HT-29 (cell line): ENCODE results near the gene SRSF4. TPM values are rescaled to one million over a fixed set of nuclear protein-coding genes. Genes with fewer than 3 reads are reported as not detected.
"Not testable (repeated sequence)": the region's sequence is repeated elsewhere in the genome, so short reads cannot be mapped to it uniquely, and the experiment has no call there.

Experiments
- DNase-seq: peaks from one replicate; pipeline ENCODE4 v3.0.0-alpha.2; 2015; ENCODE audit warnings: low spot score
- total RNA-seq: library from RNA; depleted of rRNA; stranded (reverse); fragments of >200 nt; shearing (Covaris generic); gene quantifications from 2 replicates; pipeline ENCODE4 v1.2.3, GENCODE V29; 2014; rRNA removed

SRSF4 gene
- total RNA-seq: 36.2 and 51.3 TPM in 2 replicates

DNA sequence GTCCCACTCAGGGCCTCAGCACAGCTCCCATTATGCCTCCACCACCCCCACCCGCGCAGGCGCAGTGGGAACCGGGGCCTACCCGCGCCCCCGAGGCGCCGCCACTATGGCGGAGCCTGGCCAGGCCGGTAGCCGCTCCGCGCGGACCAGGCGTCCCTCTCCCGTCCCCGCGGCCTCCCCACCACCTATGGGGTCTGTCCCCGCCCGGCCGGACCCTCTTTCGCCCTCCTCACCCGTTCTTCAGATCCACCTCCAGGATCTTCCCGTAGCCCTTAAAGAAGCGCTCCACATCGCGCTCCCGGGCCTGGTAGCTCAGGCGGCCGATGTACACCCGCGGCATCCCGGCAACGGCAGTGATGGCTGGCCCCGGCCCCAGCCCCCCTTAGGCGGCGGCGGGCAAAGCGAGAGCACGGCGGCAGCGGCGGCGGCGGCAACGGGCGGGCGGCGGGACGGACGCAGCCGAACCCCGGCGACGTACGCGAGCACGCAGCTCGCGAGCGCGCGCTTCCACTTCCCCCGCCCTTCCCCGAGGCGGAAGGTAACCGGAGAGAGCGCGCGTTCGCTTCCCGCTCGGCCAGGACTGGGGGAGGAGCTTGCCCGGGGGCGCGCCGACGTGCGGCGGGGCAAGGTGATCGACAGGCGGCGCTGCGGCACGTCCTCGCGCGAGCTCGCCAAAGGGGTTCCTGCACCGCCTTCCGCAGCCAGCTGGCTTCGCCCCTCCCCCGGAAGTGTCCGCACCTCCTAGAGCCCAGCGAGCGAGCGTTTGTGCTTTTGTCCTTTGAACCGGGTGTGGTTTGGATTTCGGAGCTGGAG, at the start of gene SRSF4:
Gene SRSF4 (minus strand): TSS at position 488 of the 813 bp plus-strand sequence. CDS start 148 bp downstream, at position 340.
- DNase-seq: peak; percentile 98

DNA sequence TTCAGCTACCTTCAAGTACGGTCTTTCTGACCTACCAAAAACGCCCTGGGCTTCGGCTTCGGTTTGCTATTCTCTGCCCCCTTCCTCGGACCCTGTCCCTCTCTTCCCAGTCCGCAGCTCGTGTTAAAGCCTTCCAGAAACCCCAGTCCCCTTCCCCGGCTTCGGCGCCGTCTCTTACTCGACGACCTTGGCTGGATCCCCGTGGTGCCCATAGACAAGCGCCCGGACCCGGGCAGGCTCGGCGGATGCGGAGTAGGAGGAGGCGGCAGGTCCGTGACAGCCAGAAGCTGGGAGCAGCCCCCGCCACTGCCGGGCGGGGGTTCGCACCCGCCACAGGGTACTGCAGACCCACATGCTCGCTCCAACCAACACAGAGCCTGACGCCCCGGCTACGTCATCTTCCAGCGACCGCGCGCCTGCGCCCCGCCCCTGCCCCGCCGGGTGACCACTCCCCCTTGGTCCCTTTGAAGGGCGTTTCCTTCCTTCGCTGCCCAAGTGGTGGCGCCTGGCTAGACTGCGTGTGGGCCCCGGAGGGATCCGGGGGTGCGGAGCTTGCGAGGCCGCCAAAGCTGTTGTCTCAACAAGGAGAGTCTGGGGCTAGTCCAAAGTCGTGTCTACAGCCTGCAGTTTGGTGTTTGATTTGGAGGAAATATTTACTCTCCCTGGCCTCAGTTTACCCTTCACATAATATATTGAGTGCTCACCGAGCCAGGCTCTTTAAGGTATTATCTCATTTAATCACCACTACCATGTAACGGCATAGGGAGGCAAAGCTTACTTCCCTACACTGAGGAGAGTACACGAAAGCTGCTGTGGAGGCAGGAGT, 49.1 kb upstream of the SRSF4 start, which contains the start of gene MECR:
Gene MECR (minus strand): TSS at position 382 of the 826 bp plus-strand sequence. CDS start 28 bp downstream, at position 354.
- peak; percentile 88 for DNase-seq

DNA sequence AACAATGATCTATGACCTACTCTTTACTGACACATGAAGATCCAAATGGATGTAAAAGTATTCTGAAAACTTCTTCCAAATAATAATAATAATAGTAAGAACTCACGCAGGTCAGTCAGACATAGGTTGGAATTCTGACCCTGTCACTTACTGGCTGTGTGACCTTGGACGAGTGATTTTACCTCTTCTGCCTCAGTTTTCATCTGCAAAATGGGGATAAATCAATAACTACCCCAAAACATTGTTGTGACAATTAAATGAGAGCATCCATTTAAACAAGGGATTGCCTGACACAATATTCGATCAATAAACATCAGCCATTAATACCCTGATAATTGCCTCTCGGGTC, 48.5 kb upstream of the SRSF4 start:
- DNase-seq: no peak

DNA sequence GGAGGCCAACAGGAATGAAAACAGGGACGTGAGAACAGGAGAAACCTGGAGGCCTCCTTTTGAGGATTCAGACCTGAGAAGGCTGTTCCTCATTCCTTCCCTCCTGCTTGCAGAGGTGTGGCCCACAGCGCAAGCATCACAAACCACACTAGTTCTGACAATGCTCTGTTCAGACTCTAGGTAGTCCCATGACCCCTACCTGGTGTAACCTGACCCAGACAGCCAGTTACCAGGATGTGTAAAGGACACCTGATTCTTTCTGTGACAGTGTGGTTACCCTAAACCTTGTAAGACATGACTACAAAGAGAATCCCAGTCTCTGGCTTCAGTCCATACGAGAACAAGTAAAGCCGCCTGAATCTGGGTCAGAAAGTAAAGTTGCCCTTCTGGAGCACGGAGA, 45.8 kb upstream of the SRSF4 start:
- DNase-seq: no peak

DNA sequence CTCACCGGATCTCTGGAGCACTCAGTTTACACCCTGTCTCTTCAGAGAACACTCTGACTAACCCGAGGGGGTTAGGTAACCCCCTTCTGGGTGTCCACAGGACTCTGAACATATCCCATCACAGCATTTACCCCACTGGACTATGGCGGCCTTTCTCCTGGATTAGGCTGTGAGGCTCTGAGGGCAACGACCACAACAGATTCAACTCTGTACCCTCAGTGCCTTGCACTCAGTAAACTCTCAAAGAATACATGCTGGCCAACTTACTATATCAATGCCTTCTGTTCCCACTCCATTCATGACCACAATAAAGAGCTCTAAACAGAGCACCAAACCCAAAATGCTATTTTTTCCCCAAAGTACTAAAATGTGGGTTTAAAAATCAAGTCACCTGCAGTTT, 43.7 kb upstream of the SRSF4 start:
- DNase-seq: no peak

DNA sequence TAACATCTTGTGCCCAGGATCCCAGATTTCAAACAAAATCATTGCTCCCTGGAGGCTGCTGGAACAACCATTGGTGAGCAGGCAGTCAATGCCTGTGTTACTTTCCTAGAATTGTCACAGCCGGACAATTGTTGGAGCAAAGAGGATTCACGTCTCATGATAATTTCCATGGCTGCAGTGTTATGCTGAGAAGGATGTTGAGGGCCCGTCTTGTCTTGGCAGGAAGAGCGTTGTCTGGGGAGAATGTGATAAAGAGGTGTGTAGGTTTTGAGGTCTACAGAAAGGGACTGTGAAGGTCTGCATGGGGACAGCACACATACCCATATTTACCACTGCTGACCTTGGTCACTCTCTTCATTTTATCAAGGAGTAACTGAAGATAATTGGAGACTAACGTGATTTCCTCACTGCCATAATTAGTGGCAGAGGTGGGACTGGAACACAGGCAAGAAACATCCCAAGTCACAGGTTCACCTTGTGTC, 42.7 kb upstream of the SRSF4 start:
- DNase-seq: no peak

DNA sequence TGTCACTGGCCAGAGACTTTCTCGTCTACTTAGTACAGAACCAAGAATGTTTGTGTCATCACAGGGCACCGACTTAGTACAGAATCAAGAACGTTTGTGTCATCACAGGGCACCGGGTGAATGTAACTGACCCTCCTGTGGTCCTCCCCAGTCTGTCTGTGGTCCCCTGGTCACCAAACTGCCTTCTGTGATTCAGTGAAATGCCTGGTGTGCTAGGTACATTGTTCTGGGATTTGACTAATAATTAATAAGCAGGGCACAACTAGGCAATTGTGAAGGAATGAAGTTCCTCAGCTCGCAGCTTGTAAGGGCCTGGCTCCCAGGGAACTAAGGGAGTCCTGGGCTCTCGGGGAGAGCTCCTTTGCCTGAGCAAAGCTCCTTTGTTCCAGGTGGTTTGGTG, 41.8 kb upstream of the SRSF4 start:
- DNase-seq: no peak

DNA sequence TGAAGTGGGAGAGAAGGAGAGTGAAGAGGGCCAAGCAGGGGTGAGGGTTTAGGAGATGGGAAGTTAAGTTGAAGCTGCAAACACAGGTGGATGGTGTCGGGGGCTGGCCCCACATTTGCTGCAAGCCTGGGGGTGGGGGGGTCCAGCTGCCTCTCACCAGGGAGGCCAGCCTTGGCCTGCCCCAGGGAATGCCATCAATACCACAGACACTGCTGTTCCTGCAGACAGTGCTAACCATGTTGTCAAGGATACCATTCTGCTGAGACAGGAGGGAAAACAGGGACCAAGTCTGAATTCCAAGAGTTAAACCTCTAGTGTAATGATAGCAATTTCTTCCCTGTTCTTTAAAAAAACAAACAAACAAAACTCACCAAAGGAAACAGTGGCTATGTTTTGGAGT, 41.0 kb upstream of the SRSF4 start:
- DNase-seq: no peak

DNA sequence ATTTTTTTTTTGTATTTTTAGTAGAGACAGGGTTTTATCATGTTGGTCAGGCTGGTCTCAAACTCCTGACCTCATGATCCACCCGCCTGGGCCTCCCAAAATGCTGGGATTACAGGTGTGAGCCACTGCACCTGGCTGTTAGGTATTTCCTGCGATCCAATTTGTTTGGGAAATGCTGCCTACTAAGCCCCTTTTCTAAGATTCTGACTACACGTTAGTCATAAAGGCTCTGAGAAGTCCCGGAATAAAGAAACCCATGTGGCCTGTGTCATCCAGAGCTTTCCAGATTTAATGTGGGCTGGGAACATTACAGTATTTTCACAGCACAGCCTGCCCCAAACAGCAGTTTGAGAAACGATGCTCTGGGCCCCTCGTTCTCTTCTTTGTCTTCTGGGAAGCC, 40.6 kb upstream of the SRSF4 start:
- not testable (repeated sequence) for DNase-seq

DNA sequence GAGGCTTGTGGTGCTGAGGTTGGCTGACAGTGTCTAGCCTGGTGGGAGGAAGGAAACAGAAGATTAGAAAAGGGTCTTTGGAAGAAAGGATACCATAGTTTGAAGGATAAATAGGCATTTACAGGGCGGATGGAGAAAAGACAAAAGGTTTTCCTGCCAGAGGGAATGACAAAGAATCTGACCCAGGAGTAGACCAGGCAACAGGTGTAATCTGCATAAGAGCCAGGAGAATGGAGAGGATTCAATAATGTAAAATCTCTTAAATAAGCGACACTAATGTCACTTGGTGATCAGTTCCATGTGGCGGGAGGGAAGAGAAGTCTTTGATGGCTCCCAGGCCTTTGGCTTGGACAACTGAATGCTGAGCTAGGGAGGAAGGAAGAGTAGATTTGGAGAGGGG, 39.6 kb upstream of the SRSF4 start:
- DNase-seq: no peak

DNA sequence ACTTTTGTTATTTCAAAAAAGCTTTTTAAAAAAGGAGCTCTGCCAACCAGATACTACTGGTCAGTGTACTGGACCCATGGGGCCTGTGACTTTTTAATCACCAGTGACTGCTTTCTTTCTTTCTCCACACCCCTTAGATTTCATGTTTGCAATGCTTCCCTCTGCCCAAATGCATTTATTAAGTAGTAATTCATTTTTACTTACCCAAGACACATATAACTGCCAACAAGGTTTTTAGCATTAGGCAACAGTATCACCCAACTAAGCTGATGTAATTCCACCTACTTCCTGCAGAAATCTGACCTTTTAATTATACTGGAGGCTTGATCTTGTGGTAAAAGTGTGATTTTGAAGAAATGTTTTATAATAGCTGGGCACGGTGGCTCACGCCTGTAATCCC, 36.5 kb upstream of the SRSF4 start:
- DNase-seq: no peak

DNA sequence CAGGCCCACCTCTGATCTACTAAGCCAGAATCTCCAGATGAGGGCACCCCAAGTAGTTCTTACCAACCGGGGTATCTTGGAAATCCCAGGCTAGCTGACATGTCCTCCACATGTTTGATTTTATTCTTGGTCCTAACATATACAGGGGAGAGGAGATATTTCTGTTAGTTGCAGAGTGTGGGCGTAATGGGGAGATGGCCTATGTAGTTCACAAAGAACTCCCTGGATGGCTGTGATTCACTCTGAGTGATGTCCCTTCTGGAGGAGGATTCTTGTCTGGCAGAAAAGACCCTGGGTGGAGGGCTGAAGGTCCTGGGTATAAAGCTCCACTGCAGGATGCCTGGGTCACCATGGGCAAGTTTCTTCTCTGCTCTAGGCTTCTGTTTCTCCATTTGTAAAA, 35.9 kb upstream of the SRSF4 start:
- no peak for DNase-seq

DNA sequence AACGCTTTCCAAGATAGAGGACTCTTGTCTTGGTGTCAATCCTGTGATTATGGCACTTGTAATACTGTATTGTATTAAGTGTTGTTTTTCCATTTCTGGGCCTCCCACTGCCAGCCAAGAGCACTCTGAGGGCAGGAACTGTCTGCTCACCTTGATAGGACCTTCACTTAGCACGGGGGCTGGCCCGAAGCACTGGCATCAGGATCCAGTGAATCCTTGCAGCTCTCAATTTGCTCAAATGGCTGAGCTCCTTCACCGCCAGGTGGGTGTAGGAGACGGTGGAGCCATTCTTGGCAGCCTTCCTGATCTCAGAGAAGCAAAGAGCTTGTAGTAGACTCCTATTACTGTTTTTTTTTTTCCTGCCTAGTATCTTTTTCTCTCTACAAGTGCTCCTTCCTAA, 31.4 kb upstream of the SRSF4 start:
- no peak for DNase-seq

DNA sequence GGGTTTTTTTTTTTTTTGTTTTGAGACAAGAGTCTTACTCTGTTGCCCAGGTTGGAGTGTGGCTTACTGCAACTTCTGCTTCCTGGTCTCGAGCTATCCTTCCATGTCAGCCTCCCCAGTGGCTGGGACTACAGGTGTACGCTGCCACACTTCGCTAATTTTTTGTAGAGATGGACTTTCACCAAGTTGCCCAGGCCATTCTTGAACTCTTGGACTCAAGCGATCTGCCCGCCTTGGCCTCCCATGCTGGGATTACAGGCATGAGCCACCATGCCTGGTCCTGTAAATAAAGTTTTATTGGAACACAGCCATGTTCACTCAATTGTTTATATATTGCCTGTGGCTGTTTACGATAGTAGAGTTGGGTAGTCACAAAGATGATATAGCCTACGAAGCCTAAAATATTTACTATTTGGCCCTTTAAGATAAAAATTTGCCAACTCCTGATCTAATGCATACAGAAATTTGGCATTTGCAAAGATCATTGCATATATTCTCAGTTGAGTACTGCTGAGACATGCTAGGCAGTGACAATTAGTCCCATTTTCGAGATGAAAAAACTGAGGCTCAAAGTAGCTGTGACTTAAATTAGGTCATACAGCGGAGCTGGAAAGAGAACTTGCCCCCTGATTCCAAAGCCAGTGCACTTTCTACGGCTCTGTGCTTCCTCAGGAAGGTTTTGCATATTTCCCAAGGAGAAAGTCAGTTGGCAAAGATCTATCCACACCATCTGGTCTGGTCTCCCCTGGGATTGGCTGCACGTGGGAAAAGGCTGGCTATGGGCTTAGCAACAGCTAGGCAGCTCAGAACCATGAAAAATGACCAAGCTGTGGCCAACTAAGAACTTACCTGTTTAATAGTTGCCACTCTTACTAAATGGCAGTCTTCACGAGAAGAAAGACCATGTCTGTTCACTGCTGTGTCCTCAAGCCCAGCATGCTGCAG, 29.7 kb upstream of the SRSF4 start:
- no peak for DNase-seq

DNA sequence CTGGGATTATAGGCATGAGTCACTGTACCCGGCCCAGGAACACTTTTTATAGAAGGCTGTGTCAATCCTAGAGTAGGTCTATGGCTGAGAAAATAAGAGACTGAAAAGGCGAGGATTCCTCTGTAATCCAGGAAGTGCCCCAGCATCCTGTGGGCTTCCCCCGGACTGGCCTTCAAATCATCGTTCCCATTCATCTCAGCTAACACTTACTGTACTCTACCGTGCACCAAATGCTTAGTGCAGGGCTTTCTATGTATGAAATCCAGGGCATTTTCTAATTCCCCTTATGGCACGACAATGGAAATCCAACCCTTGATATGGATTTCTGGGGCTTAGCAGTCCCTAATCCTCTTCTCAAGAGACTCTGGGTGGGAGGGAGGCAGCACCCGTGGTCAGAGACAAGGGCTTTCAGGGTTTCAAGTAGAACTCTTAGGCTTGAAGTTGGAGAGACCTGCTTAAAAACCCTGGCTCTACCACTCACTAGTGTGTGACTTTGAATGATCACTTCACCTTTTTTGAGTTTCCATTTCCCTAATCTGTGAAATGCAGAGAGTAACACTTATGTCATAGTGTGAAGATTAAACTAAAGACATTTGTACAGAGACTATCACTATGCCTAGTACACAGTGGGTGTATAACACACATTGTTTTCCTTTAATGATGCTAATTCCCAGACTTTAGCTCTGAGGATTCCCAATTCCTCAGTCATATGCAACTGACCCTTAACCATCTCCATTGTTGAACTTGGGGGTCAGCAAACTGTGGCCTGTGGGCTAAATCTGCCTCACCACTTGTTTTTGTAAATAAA, 28.8 kb upstream of the SRSF4 start:
- DNase-seq: no peak

DNA sequence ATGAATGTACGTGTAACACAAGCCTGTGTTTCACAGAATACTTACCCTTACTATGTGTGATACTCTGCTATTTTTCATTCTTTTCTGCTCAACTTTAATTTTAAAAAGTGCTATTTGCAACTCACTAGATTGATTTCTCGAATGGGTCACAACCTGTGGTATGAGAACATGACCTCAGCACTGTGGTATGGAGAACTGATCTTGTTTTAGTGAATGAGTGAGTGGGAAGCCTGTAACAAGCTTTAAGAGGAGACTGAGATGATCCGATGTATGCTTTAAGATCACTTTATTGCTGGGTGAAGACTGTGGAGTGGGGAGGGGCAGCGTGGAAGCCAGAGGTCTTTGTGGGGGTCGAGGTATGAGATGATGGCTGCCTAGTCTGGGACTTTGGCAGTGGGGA, 27.5 kb upstream of the SRSF4 start:
- DNase-seq: no peak

DNA sequence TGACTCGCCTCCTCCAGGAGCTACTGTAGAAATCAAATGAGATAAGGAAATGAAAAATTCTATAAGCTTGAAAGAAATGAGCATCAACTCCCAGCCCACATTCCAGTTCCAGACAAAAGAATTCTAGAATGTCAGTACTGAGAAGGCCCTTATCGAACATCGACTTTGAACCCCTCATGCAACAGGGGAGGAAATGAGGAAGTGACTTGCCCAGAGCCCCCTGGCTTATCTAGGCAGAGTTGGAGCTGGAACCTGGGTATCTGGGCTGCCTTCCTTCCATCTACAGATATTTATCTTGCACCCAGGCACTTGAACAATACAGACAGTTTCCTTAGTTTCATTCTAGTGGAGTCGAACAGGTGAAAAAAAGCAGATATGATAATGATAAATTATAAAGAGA, 26.7 kb upstream of the SRSF4 start:
- DNase-seq: no peak

DNA sequence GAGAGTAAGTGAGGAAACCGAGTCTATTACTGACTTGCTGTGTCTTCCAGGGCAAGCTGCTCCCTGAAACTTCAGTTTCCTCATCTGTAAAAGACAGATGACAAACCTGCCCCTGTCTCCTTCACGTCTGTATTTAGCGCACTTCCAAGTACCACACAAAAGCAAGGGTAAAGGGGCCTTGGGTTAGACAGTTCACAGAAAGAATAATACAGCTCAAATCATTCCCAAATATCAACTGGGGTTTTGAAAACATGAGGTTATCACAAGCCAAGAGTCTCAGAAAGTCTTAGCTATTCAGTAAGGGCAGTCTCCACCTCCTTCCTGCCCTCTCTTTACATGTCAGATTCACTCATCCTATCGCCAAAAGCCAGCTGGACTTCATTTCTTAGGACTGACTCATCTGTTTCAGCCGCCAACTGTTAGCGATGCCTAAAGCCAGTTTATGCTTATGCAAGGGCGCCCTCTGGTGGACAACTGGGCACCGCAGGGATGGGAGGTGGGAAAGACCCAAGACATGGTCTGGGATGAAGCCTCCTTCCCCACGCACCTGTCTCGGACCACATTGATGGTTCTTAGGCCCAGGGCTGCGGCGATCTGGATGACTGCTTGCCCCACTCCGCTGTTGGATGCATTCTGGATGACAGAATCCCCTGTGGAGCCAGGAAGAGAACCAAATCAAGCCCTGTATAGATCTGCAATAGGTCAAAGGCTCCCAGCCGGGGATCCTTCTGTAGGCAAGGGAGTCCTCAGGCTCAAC, 21.1 kb upstream of the SRSF4 start:
- DNase-seq: peak; percentile 99

DNA sequence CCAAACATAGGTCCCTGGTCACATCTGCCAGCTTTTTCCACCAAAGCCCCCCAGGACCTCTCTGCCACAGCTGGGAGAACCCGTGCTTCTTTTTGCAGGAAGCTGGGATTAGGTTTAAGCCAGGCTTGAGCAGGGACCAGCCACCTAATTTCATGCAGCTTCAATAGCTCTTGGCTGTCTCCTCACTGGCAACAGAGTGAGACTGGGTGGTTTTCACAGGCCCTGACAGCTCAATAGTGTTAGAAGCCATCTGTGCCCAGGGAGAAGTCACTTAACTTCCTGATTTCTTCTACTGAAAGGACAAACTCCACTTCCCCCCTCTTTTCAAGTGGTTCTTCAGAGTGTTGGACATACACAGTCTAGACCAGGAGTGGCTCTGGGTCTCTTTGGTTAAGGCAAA, 20.4 kb upstream of the SRSF4 start:
- no peak for DNase-seq

DNA sequence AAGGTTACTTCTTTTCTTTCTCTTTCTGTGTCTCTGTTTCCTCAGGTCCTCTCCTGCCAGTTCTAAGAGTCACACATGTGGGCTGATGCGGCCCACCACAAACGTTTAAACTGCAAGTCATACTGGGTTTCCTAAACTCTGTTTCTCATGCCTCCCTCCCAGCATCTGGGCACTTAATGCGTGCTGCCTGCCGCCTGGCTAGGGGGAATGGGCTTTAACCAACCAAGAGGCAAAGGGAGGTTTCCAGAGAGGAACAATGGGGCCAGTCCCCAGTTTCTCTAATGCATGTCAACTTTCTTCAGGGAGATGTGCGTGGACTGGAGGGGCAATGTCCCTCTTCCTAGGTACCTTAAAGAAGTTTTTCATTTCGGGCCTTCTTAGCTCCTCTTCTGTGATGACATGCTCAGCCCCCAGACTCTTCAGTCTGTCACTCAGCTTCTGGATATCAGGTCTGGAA, 19.9 kb upstream of the SRSF4 start:
- DNase-seq: no peak
